Astrocyte of the cerebellum (primary cell): ENCODE measurements around the gene RABGAP1.
A peak's percentile ranks its signal among the peaks of the same experiment; 100 is the strongest.

ENCODE experiments used
- DNase-seq: peaks from one replicate; pipeline ENCODE4 v3.0.0-alpha.2; 2011; ENCODE audit warnings: low read depth
- H3K4me3 ChIP-seq: 2 replicates; pipeline ENCODE4 v1.5.1; 2011; ENCODE audit warnings: mild to moderate bottlenecking, low read depth, low read length, moderate library complexity
- CTCF ChIP-seq: IDR thresholded peaks from 2 replicates; pipeline ENCODE4 v1.5.1; 2012; ENCODE audit warnings: low read length, low read depth, moderate library complexity, mild to moderate bottlenecking; ENCODE audit errors: missing control alignments
- in situ Hi-C: cut with HindIII; loops from 2 replicates; pipeline ENCODE4 v1.10.0; 2017; ENCODE audit warnings: low sequenced_read_pairs

The RABGAP1 gene

GRCh38 chr9:123112015-123112975 is 171.5 kb downstream of the RABGAP1 start:
- no peak for DNase-seq
- no peak for TF ChIP-seq CTCF
- in situ Hi-C loops, result no loop called here
- H3K4me3 ChIP-seq, result no peak overlapping the region

- in situ Hi-C loops, result no loop called here
Measured at GRCh38 chr9:123113185-123113584, 172.4 kb downstream of the RABGAP1 start.

GRCh38 chr9:123115146-123115913 is 174.5 kb downstream of the RABGAP1 start:
- no peak for DNase-seq
- TF ChIP-seq CTCF, result no peak
- no peak overlapping the region for H3K4me3 ChIP-seq
- in situ Hi-C loops, result no loop called here

More at GRCh38 chr9:123113185-123113584, 172.4 kb downstream of the RABGAP1 start:
- no peak overlapping the region for H3K4me3 ChIP-seq
- no peak for TF ChIP-seq CTCF
- no peak for DNase-seq

GRCh38 chr9:123116036-123116435 is 175.2 kb downstream of the RABGAP1 start:
- no peak for TF ChIP-seq CTCF
- DNase-seq, result no peak
- in situ Hi-C loops, result no loop called here

GRCh38 chr9:123119566-123119965 is 178.7 kb downstream of the RABGAP1 start:
- peak; percentile 35 for DNase-seq
- in situ Hi-C loops, result no loop called here
- TF ChIP-seq CTCF, result no peak
- H3K4me3 ChIP-seq, result no peak overlapping the region

More at GRCh38 chr9:123116036-123116435, 175.2 kb downstream of the RABGAP1 start:
- H3K4me3 ChIP-seq, result no peak overlapping the region

GRCh38 chr9:123120131-123120530 is 179.3 kb downstream of the RABGAP1 start:
- no peak for TF ChIP-seq CTCF
- H3K4me3 ChIP-seq, result no peak overlapping the region
- peak; percentile 79 for DNase-seq
- in situ Hi-C loops, result no loop called here
